Mammary epithelial cell (primary cell): ENCODE results near the gene MYL5.

Experiments
- EZH2 ChIP-seq: IDR thresholded peaks from 2 replicates; pipeline ENCODE4 v1.6.1; 2012; ENCODE audit warnings: low read length, inconsistent platforms, borderline replicate concordance
- TF ChIP-seq, protein P1 (sequence below), 2 donors: IDR thresholded peaks in 1 of 2; conservative IDR thresholded peaks in 1 of 2; 2 replicates each; pipeline ENCODE4 v1.5.1; 2011 to 2012; ENCODE audit warnings: inconsistent platforms in 2 of 2, low read length in 2 of 2, mild to moderate bottlenecking in 2 of 2, control low read depth in 1 of 2, low read depth in 1 of 2; ENCODE audit not compliant: insufficient read depth in 1 of 2; ENCODE audit errors: extremely low read depth in 1 of 2

DNA sequence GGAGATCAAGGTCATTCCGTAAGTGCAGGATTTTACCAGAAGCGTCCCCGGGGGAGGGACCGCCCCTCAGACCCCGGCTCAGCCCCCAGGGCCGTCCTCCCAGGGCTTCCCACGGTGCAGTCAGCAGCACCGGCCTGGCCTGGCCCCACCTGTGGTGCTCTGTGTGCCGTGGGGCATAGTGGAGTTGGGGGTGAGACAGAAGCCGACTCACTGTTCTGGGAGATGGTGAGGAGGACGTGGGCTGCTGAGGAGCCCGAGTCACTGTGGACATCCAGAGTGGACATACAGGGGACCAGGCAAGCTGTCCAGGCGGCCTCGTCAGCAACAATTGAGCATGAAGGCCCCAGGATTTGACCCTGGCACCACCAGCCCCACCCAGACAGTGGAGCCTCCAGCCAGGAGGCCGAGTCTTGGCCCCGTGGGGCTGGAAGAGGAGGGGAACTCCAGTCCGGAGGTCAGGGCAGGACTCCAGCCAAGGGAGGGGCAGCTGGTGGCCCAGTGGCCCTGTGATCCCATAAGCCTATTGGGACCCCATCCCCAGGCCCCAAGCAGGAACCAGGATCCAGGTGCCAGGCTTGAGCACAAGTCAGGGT is 19.4 kb upstream of the MYL5 start:
- TF ChIP-seq, protein P1, sequence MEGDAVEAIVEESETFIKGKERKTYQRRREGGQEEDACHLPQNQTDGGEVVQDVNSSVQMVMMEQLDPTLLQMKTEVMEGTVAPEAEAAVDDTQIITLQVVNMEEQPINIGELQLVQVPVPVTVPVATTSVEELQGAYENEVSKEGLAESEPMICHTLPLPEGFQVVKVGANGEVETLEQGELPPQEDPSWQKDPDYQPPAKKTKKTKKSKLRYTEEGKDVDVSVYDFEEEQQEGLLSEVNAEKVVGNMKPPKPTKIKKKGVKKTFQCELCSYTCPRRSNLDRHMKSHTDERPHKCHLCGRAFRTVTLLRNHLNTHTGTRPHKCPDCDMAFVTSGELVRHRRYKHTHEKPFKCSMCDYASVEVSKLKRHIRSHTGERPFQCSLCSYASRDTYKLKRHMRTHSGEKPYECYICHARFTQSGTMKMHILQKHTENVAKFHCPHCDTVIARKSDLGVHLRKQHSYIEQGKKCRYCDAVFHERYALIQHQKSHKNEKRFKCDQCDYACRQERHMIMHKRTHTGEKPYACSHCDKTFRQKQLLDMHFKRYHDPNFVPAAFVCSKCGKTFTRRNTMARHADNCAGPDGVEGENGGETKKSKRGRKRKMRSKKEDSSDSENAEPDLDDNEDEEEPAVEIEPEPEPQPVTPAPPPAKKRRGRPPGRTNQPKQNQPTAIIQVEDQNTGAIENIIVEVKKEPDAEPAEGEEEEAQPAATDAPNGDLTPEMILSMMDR (conservative IDR thresholded peaks at IDR 0.05 in 1 of 2, IDR thresholded peaks at IDR 0.05 in 1 of 2; ENCODE audit: extremely low read depth in 1 of 2, insufficient read depth in 1 of 2, low read depth in 1 of 2, low read length in 2 of 2), result no peak
- TF ChIP-seq EZH2, result no peak
